Daoy (cell line): ENCODE measurements around the gene TIMP1. TPM values are rescaled to one million over a fixed set of nuclear protein-coding genes. Genes with fewer than 3 reads are reported as not detected.

Source experiments
- DNase-seq: peaks from one replicate; pipeline ENCODE4 v3.0.0-alpha.2; 2015; ENCODE audit warnings: low read depth
- total RNA-seq: library from RNA; depleted of rRNA; stranded (reverse); fragments of >200 nt; shearing (Covaris generic); gene quantifications from 2 replicates; pipeline ENCODE4 v1.2.3, GENCODE V29; 2014; rRNA removed

Gene TIMP1
- total RNA-seq, 1 experiment from 2014 or later, result 133 TPM

DNA sequence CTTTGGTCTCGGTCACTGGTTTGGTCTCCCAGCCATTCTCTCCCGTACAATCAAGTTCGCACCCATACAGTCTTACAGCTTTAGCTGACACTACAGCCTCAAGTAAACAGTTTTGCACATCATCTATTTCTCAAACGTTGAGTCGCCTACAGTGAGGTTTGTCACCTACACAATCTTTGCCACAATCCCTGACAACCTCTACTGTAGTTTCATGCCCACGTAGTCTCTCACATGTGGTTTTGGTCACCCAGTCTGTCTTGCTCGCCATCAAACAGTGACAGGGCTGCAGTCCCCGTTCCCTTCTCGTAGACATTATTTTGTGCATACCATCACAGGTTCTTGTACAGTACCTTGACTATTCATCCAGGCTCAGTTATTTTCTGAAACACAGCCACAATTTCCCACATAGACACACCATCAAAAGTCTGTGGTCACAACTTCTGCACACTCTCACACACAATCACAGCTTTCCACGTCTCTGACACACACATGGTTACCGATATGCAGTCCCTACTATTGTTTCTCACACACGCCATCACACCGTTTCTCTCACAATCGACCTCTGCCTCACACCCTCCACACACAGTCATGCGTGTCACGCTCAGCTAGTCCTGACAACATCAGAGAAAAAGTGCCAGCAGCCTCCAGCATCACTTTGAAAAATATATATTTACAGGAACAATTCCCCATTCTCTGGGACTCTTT is 52.8 kb downstream of the TIMP1 start:
- no peak for DNase-seq

Other genes with a start within 250 kb of the TIMP1 start
- gene ZNF157, start 211.9 kb upstream of the TIMP1 start, total RNA-seq, result 0.06 TPM in 1 of 2 replicates, not detected in the other
- gene ZNF41, start 99.2 kb upstream of the TIMP1 start, total RNA-seq, result 4.8 and 24.6 TPM in 2 replicates
- 18.4 and 20.3 TPM in 2 replicates for gene ARAF, start 21.2 kb upstream of the TIMP1 start, total RNA-seq
- gene SYN1, start 37.4 kb downstream of the TIMP1 start, total RNA-seq, result not detected in 2 replicates
- gene CFP, start 47.5 kb downstream of the TIMP1 start, total RNA-seq, result 0.74 TPM in 1 of 2 replicates, not detected in the other
- gene ELK1, start 68.1 kb downstream of the TIMP1 start, total RNA-seq, result 24.9 and 32.2 TPM in 2 replicates
- gene UXT, start 76.7 kb downstream of the TIMP1 start, total RNA-seq, result 145 TPM in 2 replicates